ENCODE results near the gene DDX54. TPM values are rescaled to one million over a fixed set of nuclear protein-coding genes. Genes with fewer than 3 reads are reported as not detected.
"Not testable (repeated sequence)": the region's sequence is repeated elsewhere in the genome, so short reads cannot be mapped to it uniquely, and the experiment has no call there.

Gene DDX54
- total RNA-seq, 1 donor, result 40.2 TPM

- H3K27ac ChIP-seq (ENCODE audit: low read depth, low read length), result no peak overlapping the region
- H3K4me2 ChIP-seq (ENCODE audit: insufficient read depth, low read length), result no peak overlapping the region
- H3K4me1 ChIP-seq (ENCODE audit: insufficient read depth, low read length), result peaks cover 2% of the 10 kb centered on the region
- no peak for TF ChIP-seq CTCF (IDR thresholded peaks at IDR 0.05; ENCODE audit: extremely low read depth, low read depth, low read length)
- no peaks in the 10 kb centered on the region for H3K36me3 ChIP-seq (ENCODE audit: insufficient read depth, low read length)
- peak; percentile 23 for DNase-seq (ENCODE audit: insufficient read length, low spot score, missing footprints)
- no peaks in the 10 kb centered on the region for H3K27me3 ChIP-seq (ENCODE audit: insufficient read depth, low read length)
- no peaks in the 10 kb centered on the region for H3K79me2 ChIP-seq (ENCODE audit: insufficient read depth, low read length)
- H4K20me1 ChIP-seq (ENCODE audit: insufficient read depth, low read length), result no peaks in the 10 kb centered on the region
- no peak overlapping the region for H3K4me3 ChIP-seq (ENCODE audit: insufficient read depth, low read length)
- H3K9me3 ChIP-seq (ENCODE audit: low read depth, low read length), result no peaks in the 10 kb centered on the region
- H2AFZ ChIP-seq (ENCODE audit: low read length), result no peak overlapping the region
These were observed 40.5 kb downstream of the DDX54 start for GRCh38 chr12:113144806-113145205.

- Histone ChIP-seq H3K9me3 (ENCODE audit: low read depth, low read length) (no peaks in the 10 kb centered on the region), H3K4me1 (ENCODE audit: insufficient read depth, low read length) (no peaks in the 10 kb centered on the region)
These were observed 41.3 kb downstream of the DDX54 start for GRCh38 chr12:113143959-113144358.

GRCh38 chr12:113142886-113143332, 42.4 kb downstream of the DDX54 start:
- no peak overlapping the region for H3K27ac ChIP-seq (ENCODE audit: low read depth, low read length)
- H4K20me1 ChIP-seq (ENCODE audit: insufficient read depth, low read length), result no peaks in the 10 kb centered on the region
- TF ChIP-seq CTCF (IDR thresholded peaks at IDR 0.05; ENCODE audit: extremely low read depth, low read depth, low read length), result no peak
- no peak overlapping the region for H3K4me2 ChIP-seq (ENCODE audit: insufficient read depth, low read length)
- no peaks in the 10 kb centered on the region for H3K36me3 ChIP-seq (ENCODE audit: insufficient read depth, low read length)
- no peak overlapping the region for H3K4me3 ChIP-seq (ENCODE audit: insufficient read depth, low read length)
- DNase-seq (ENCODE audit: insufficient read length, low spot score, missing footprints), result peak; percentile 45
- H3K9me3 ChIP-seq (ENCODE audit: low read depth, low read length), result no peaks in the 10 kb centered on the region
- no peaks in the 10 kb centered on the region for H3K79me2 ChIP-seq (ENCODE audit: insufficient read depth, low read length)
- no peaks in the 10 kb centered on the region for H3K27me3 ChIP-seq (ENCODE audit: insufficient read depth, low read length)
- H2AFZ ChIP-seq (ENCODE audit: low read length), result no peak overlapping the region
- H3K4me1 ChIP-seq (ENCODE audit: insufficient read depth, low read length), result no peaks in the 10 kb centered on the region

More at GRCh38 chr12:113143959-113144358, 41.3 kb downstream of the DDX54 start:
- Histone ChIP-seq H3K4me3 (ENCODE audit: insufficient read depth, low read length) (no peak overlapping the region), H3K27ac (ENCODE audit: low read depth, low read length) (no peak overlapping the region), H3K79me2 (ENCODE audit: insufficient read depth, low read length) (no peaks in the 10 kb centered on the region), H4K20me1 (ENCODE audit: insufficient read depth, low read length) (no peaks in the 10 kb centered on the region), H2AFZ (ENCODE audit: low read length) (no peak overlapping the region), H3K4me2 (ENCODE audit: insufficient read depth, low read length) (no peak overlapping the region), H3K27me3 (ENCODE audit: insufficient read depth, low read length) (no peaks in the 10 kb centered on the region), H3K36me3 (ENCODE audit: insufficient read depth, low read length) (no peaks in the 10 kb centered on the region)
- DNase-seq (ENCODE audit: insufficient read length, low spot score, missing footprints), result no peak
- TF ChIP-seq CTCF (IDR thresholded peaks at IDR 0.05; ENCODE audit: extremely low read depth, low read depth, low read length), result no peak

GRCh38 chr12:113142173-113142885, 42.9 kb downstream of the DDX54 start:
- Histone ChIP-seq H3K27me3 (ENCODE audit: insufficient read depth, low read length) (no peaks in the 10 kb centered on the region), H2AFZ (ENCODE audit: low read length) (no peak overlapping the region), H3K27ac (ENCODE audit: low read depth, low read length) (no peak overlapping the region), H3K9me3 (ENCODE audit: low read depth, low read length) (no peaks in the 10 kb centered on the region), H4K20me1 (ENCODE audit: insufficient read depth, low read length) (no peaks in the 10 kb centered on the region), H3K4me3 (ENCODE audit: insufficient read depth, low read length) (no peak overlapping the region), H3K4me2 (ENCODE audit: insufficient read depth, low read length) (no peak overlapping the region), H3K36me3 (ENCODE audit: insufficient read depth, low read length) (no peaks in the 10 kb centered on the region), H3K79me2 (ENCODE audit: insufficient read depth, low read length) (no peaks in the 10 kb centered on the region), H3K4me1 (ENCODE audit: insufficient read depth, low read length) (no peaks in the 10 kb centered on the region)
- TF ChIP-seq CTCF (IDR thresholded peaks at IDR 0.05; ENCODE audit: extremely low read depth, low read depth, low read length), result no peak
- peak; percentile 58 for DNase-seq (ENCODE audit: insufficient read length, low spot score, missing footprints)

- not testable (repeated sequence) for DNase-seq (ENCODE audit: insufficient read length, low spot score, missing footprints); H3K27ac ChIP-seq (ENCODE audit: low read depth, low read length); H4K20me1 ChIP-seq (ENCODE audit: insufficient read depth, low read length); H3K36me3 ChIP-seq (ENCODE audit: insufficient read depth, low read length); H3K4me2 ChIP-seq (ENCODE audit: insufficient read depth, low read length); H3K4me3 ChIP-seq (ENCODE audit: insufficient read depth, low read length); H2AFZ ChIP-seq (ENCODE audit: low read length); H3K79me2 ChIP-seq (ENCODE audit: insufficient read depth, low read length); H3K27me3 ChIP-seq (ENCODE audit: insufficient read depth, low read length); H3K9me3 ChIP-seq (ENCODE audit: low read depth, low read length); H3K4me1 ChIP-seq (ENCODE audit: insufficient read depth, low read length)
These were observed 43.6 kb downstream of the DDX54 start for GRCh38 chr12:113141716-113142115.

Measured in osteoblast (primary cell).